Measurements from ENCODE around the gene BCAS3.

Gene BCAS3

DNA sequence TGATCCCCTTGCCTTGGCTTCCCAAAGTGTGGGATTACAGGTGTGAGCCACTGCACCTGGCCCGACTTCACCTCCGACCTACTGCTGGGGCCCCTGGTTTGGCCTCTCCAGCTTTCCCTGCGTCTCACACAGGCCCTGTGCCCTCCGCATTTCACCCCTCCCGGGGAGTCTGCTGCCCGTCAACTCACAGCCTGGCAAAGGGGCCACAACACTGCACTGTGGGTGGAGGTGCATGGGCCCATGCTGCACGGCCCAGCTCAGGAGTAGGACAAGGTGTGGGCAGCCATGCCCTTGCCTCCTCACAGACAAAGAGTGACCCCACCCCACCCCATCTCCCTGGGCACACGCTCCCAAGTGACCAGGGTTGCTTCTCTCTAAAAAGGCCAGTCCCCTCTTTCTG is 709.4 kb downstream of the BCAS3 start:
- no peak for ATAC-seq

DNA sequence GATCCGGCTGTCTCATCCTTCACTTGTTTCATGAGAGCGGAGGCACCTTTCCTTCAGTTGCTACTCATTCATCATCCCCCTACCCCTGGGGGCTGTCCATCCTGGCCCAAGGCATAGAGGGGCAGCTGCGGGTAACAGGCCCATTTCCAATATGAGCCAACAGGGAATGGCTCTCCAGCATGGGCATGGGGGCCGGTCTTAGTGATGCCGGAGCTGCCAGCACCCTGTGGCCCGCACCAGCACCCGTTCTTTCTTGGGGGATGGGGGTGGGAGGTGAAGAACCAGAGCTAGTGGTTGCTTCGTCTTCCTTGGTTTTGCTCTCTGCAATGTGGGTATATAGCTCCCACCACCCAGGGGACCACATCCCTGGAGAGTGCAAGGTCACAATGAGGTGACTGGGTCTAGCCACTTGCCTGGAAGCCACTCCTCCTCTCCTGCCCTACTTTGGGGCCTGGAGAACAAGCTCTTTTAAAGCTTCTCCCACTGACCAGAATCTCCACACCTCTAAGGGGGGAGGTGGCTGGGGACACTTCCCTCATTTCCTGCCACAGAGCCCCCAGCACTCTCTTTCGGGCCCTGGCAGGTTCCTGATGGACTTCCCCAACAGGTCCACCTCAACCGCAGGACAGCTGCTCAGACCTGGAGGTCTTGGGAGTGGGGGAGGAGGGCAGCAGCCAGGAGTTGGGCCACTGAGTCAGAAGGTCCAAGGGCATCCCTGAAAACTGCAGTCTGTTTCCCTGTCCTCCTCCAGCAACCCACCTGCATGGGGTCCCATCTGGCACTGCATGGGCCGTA is 710.1 kb downstream of the BCAS3 start:
- ATAC-seq: no peak
- TF ChIP-seq, protein P1, sequence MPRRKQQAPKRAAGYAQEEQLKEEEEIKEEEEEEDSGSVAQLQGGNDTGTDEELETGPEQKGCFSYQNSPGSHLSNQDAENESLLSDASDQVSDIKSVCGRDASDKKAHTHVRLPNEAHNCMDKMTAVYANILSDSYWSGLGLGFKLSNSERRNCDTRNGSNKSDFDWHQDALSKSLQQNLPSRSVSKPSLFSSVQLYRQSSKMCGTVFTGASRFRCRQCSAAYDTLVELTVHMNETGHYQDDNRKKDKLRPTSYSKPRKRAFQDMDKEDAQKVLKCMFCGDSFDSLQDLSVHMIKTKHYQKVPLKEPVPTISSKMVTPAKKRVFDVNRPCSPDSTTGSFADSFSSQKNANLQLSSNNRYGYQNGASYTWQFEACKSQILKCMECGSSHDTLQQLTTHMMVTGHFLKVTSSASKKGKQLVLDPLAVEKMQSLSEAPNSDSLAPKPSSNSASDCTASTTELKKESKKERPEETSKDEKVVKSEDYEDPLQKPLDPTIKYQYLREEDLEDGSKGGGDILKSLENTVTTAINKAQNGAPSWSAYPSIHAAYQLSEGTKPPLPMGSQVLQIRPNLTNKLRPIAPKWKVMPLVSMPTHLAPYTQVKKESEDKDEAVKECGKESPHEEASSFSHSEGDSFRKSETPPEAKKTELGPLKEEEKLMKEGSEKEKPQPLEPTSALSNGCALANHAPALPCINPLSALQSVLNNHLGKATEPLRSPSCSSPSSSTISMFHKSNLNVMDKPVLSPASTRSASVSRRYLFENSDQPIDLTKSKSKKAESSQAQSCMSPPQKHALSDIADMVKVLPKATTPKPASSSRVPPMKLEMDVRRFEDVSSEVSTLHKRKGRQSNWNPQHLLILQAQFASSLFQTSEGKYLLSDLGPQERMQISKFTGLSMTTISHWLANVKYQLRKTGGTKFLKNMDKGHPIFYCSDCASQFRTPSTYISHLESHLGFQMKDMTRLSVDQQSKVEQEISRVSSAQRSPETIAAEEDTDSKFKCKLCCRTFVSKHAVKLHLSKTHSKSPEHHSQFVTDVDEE (CRISPR knock-in tag; IDR thresholded peaks at IDR 0.05): no peak
- no peak for TF ChIP-seq ZFP3 (CRISPR knock-in tag; IDR thresholded peaks at IDR 0.05)
- TF ChIP-seq, protein P2, sequence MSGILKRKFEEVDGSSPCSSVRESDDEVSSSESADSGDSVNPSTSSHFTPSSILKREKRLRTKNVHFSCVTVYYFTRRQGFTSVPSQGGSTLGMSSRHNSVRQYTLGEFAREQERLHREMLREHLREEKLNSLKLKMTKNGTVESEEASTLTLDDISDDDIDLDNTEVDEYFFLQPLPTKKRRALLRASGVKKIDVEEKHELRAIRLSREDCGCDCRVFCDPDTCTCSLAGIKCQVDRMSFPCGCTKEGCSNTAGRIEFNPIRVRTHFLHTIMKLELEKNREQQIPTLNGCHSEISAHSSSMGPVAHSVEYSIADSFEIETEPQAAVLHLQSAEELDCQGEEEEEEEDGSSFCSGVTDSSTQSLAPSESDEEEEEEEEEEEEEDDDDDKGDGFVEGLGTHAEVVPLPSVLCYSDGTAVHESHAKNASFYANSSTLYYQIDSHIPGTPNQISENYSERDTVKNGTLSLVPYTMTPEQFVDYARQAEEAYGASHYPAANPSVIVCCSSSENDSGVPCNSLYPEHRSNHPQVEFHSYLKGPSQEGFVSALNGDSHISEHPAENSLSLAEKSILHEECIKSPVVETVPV (CRISPR knock-in tag; IDR thresholded peaks at IDR 0.05): no peak
- TF ChIP-seq ZC3H10 (CRISPR knock-in tag; IDR thresholded peaks at IDR 0.05): no peak
- no peak for TF ChIP-seq ARNTL (CRISPR knock-in tag; IDR thresholded peaks at IDR 0.05; ENCODE audit: borderline replicate concordance, low read depth)
- TF ChIP-seq ZFP30 (CRISPR knock-in tag; IDR thresholded peaks at IDR 0.05): no peak
- TF ChIP-seq ZNF8 (CRISPR knock-in tag; IDR thresholded peaks at IDR 0.05): no peak
- TF ChIP-seq, protein P3, sequence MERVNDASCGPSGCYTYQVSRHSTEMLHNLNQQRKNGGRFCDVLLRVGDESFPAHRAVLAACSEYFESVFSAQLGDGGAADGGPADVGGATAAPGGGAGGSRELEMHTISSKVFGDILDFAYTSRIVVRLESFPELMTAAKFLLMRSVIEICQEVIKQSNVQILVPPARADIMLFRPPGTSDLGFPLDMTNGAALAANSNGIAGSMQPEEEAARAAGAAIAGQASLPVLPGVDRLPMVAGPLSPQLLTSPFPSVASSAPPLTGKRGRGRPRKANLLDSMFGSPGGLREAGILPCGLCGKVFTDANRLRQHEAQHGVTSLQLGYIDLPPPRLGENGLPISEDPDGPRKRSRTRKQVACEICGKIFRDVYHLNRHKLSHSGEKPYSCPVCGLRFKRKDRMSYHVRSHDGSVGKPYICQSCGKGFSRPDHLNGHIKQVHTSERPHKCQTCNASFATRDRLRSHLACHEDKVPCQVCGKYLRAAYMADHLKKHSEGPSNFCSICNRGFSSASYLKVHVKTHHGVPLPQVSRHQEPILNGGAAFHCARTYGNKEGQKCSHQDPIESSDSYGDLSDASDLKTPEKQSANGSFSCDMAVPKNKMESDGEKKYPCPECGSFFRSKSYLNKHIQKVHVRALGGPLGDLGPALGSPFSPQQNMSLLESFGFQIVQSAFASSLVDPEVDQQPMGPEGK (CRISPR knock-in tag; IDR thresholded peaks at IDR 0.05; ENCODE audit: borderline replicate concordance): no peak
- TF ChIP-seq ISL1 (CRISPR knock-in tag; IDR thresholded peaks at IDR 0.05): no peak
- TF ChIP-seq GLIS3 (CRISPR knock-in tag; IDR thresholded peaks at IDR 0.05): no peak
- TF ChIP-seq CSDC2 (CRISPR knock-in tag; IDR thresholded peaks at IDR 0.05): no peak
- TF ChIP-seq ZNF565 (CRISPR knock-in tag; conservative IDR thresholded peaks at IDR 0.05; ENCODE audit: low read depth): no peak
- TF ChIP-seq ESRRG (CRISPR knock-in tag; IDR thresholded peaks at IDR 0.05): no peak
- no peak for TF ChIP-seq TOX (CRISPR knock-in tag; IDR thresholded peaks at IDR 0.05; ENCODE audit: borderline replicate concordance)

More for the DNA sequence above, 709.4 kb downstream of the BCAS3 start:
- TF ChIP-seq ZNF565 (CRISPR knock-in tag; conservative IDR thresholded peaks at IDR 0.05; ENCODE audit: low read depth): no peak
- TF ChIP-seq TOX (CRISPR knock-in tag; IDR thresholded peaks at IDR 0.05; ENCODE audit: borderline replicate concordance): no peak
- no peak for TF ChIP-seq ZFP3 (CRISPR knock-in tag; IDR thresholded peaks at IDR 0.05)
- TF ChIP-seq BACH2 (CRISPR knock-in tag; IDR thresholded peaks at IDR 0.05; ENCODE audit: borderline replicate concordance): no peak
- TF ChIP-seq, protein P2 (CRISPR knock-in tag; IDR thresholded peaks at IDR 0.05): no peak
- TF ChIP-seq ZNF8 (CRISPR knock-in tag; IDR thresholded peaks at IDR 0.05): no peak
- TF ChIP-seq RARB (CRISPR knock-in tag; IDR thresholded peaks at IDR 0.05): no peak
- no peak for TF ChIP-seq PPARA (CRISPR knock-in tag; IDR thresholded peaks at IDR 0.05; ENCODE audit: borderline replicate concordance)
- no peak for TF ChIP-seq CSDC2 (CRISPR knock-in tag; IDR thresholded peaks at IDR 0.05)
- TF ChIP-seq TCF4 (CRISPR knock-in tag; IDR thresholded peaks at IDR 0.05; ENCODE audit: borderline replicate concordance): no peak
- no peak for TF ChIP-seq ESRRG (CRISPR knock-in tag; IDR thresholded peaks at IDR 0.05)
- TF ChIP-seq, protein P1 (CRISPR knock-in tag; IDR thresholded peaks at IDR 0.05): no peak
- TF ChIP-seq, protein P4, sequence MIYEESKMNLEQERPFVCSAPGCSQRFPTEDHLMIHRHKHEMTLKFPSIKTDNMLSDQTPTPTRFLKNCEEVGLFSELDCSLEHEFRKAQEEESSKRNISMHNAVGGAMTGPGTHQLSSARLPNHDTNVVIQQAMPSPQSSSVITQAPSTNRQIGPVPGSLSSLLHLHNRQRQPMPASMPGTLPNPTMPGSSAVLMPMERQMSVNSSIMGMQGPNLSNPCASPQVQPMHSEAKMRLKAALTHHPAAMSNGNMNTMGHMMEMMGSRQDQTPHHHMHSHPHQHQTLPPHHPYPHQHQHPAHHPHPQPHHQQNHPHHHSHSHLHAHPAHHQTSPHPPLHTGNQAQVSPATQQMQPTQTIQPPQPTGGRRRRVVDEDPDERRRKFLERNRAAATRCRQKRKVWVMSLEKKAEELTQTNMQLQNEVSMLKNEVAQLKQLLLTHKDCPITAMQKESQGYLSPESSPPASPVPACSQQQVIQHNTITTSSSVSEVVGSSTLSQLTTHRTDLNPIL (CRISPR knock-in tag; IDR thresholded peaks at IDR 0.05; ENCODE audit: low read depth): no peak
- no peak for TF ChIP-seq SNAI2 (CRISPR knock-in tag; IDR thresholded peaks at IDR 0.05)
- TF ChIP-seq ZFP30 (CRISPR knock-in tag; IDR thresholded peaks at IDR 0.05): no peak
- TF ChIP-seq GLIS3 (CRISPR knock-in tag; IDR thresholded peaks at IDR 0.05): no peak
- TF ChIP-seq, protein P5, sequence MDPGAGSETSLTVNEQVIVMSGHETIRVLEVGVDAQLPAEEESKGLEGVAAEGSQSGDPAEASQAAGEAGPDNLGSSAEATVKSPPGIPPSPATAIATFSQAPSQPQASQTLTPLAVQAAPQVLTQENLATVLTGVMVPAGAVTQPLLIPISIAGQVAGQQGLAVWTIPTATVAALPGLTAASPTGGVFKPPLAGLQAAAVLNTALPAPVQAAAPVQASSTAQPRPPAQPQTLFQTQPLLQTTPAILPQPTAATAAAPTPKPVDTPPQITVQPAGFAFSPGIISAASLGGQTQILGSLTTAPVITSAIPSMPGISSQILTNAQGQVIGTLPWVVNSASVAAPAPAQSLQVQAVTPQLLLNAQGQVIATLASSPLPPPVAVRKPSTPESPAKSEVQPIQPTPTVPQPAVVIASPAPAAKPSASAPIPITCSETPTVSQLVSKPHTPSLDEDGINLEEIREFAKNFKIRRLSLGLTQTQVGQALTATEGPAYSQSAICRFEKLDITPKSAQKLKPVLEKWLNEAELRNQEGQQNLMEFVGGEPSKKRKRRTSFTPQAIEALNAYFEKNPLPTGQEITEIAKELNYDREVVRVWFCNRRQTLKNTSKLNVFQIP (CRISPR knock-in tag; IDR thresholded peaks at IDR 0.05; ENCODE audit: borderline replicate concordance, low read depth): no peak
